K562 (cell line): ENCODE results near the gene KPNA3.

Source experiments
- BHLHE40 ChIP-seq: IDR thresholded peaks from 2 replicates; pipeline ENCODE4 v1.6.1; 2011; ENCODE audit warnings: low read length, improper control_type of control experiment
- DPF2 ChIP-seq: fragments of 450-650 bp; IDR thresholded peaks from 2 replicates; pipeline ENCODE4 v1.6.1; 2016
- ELF1 ChIP-seq: fragments of 200-800 bp; sonication (Bioruptor generic); IDR thresholded peaks from 2 replicates; pipeline ENCODE4 v1.6.1; 2016; ENCODE audit warnings: missing genetic modification characterization, missing compliant biosample characterization
- ESRRA ChIP-seq: fragments of 450-650 bp; IDR thresholded peaks from 2 replicates; pipeline ENCODE4 v1.6.1; 2014; ENCODE audit warnings: low read depth, mild to moderate bottlenecking, moderate library complexity, borderline replicate concordance
- HNRNPLL ChIP-seq: fragments of 200-400 bp; formaldehyde crosslinking; IDR thresholded peaks from 2 replicates; pipeline ENCODE4 v1.6.1; 2017; ENCODE audit warnings: low read length, low read depth, mild to moderate bottlenecking; ENCODE audit not compliant: poor library complexity, severe bottlenecking
- SIX5 ChIP-seq, 2 experiments: IDR thresholded peaks; 2 replicates each; pipeline ENCODE4 v1.6.1; 2011; ENCODE audit warnings: low read length in 2 of 2, borderline replicate concordance in 1 of 2, low read depth in 1 of 2, mild to moderate bottlenecking in 1 of 2, moderate library complexity in 1 of 2; ENCODE audit not compliant: insufficient read depth in 1 of 2
- ZNF217 ChIP-seq: sonication (generic); formaldehyde crosslinking; IDR thresholded peaks from 2 replicates; pipeline ENCODE4 v1.8.0; 2022; ENCODE audit warnings: mild to moderate bottlenecking, missing genetic modification reagents
- ZNF24 ChIP-seq: fragments of 450-650 bp; IDR thresholded peaks from 2 replicates; pipeline ENCODE4 v1.6.1; 2016
- ZNF263 ChIP-seq: sonication (generic); formaldehyde crosslinking; IDR thresholded peaks from 2 replicates; pipeline ENCODE4 v1.8.0; 2022; ENCODE audit warnings: mild to moderate bottlenecking, missing genetic modification reagents, borderline replicate concordance
- ZNF586 ChIP-seq: fragments of 450-650 bp; formaldehyde crosslinking; conservative IDR thresholded peaks from 2 replicates; pipeline ENCODE4 v1.4.0; 2020; ENCODE audit warnings: mild to moderate bottlenecking, moderate library complexity
- TF ChIP-seq, protein P1 (sequence below): sonication (generic); formaldehyde crosslinking; IDR thresholded peaks from 2 replicates; pipeline ENCODE4 v1.8.1; 2023; ENCODE audit warnings: mild to moderate bottlenecking, missing genetic modification reagents

DNA sequence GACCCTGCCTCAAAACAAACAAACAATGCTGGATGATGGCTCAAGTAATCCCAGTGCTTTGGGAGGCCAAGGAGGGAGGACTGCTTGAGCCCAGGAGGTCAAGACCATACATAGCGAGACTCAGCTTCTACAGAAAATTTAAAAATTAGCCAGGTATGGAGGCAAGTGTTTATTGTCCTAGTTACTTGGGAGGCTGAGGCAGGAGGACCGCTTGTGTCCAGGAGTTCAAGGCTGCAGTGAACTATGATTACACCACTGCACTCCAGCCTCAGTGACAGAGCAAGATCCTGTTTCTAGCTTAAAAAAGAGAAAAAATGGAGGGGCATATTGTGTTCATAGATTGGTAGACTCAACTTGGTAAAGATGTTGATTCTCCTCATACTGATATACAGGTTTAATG is 36.2 kb downstream of the KPNA3 start:
- TF ChIP-seq DPF2 (no peak), ZNF24 (no peak), ESRRA (no peak), BHLHE40 (no peak), HNRNPLL (no peak), ZNF586 (CRISPR knock-in tag) (no peak), SIX5 (IDR thresholded peaks at IDR 0.05; ENCODE audit: borderline replicate concordance in 1 of 2, insufficient read depth in 1 of 2, low read depth in 1 of 2, low read length in 2 of 2) (no peak), ZNF217 (CRISPR knock-in tag) (no peak), ZNF263 (CRISPR knock-in tag) (no peak), ELF1 (tag) (no peak)
- TF ChIP-seq, protein P1, sequence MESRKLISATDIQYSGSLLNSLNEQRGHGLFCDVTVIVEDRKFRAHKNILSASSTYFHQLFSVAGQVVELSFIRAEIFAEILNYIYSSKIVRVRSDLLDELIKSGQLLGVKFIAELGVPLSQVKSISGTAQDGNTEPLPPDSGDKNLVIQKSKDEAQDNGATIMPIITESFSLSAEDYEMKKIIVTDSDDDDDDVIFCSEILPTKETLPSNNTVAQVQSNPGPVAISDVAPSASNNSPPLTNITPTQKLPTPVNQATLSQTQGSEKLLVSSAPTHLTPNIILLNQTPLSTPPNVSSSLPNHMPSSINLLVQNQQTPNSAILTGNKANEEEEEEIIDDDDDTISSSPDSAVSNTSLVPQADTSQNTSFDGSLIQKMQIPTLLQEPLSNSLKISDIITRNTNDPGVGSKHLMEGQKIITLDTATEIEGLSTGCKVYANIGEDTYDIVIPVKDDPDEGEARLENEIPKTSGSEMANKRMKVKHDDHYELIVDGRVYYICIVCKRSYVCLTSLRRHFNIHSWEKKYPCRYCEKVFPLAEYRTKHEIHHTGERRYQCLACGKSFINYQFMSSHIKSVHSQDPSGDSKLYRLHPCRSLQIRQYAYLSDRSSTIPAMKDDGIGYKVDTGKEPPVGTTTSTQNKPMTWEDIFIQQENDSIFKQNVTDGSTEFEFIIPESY (CRISPR knock-in tag): no peak
